PC-3 (cell line): ENCODE results near the gene CHI3L1. TPM values are rescaled to one million over a fixed set of nuclear protein-coding genes. Genes with fewer than 3 reads are reported as not detected.

Experiments used
- ATAC-seq: fragments of 200-7000 bp; cut with Tn5 transposase; 2 replicates; pipeline ENCODE4 v1.9.1; 2020; ENCODE audit warnings: mild to moderate bottlenecking, moderate library complexity
- BruUV-seq: library from RNA; stranded (reverse); fragments of 400-500 nt; replicated peaks from 2 replicates; lab custom pipeline; 2021; lab: Mats Ljungman, UMichigan
- CTCF ChIA-PET: fragments of 300-600 bp; sonication (Branson Sonifier 250); formaldehyde crosslinking; loops from one replicate; lab custom pipeline; 2022; ENCODE audit warnings: antibody characterized with exemption; lab: Charles Lee
- POLR2A ChIA-PET: fragments of 300-600 bp; sonication (Branson Sonifier 250); formaldehyde crosslinking; loops from one replicate; lab custom pipeline; 2022; ENCODE audit warnings: antibody characterized with exemption; ENCODE audit not compliant: unreplicated experiment; lab: Charles Lee
- DNase-seq: peaks from one replicate; pipeline ENCODE4 v3.0.0-alpha.2; 2015
- H2AFZ ChIP-seq: fragments of 300-600 bp; sonication (generic); 2 replicates; pipeline ENCODE4 v1.6.0; 2016; ENCODE audit warnings: antibody characterized with exemption, low read length
- H3F3A ChIP-seq: fragments of 300-600 bp; sonication (generic); one replicate; pipeline ENCODE4 v1.6.0; 2017; ENCODE audit warnings: antibody characterized with exemption, low read length, control low read depth, mild to moderate bottlenecking; ENCODE audit not compliant: unreplicated experiment
- H3K27ac ChIP-seq: fragments of 300-600 bp; sonication (generic); 2 replicates; pipeline ENCODE4 v1.5.1; 2016; ENCODE audit warnings: mild to moderate bottlenecking, low read length
- H3K27me3 ChIP-seq: fragments of 300-600 bp; sonication (generic); 2 replicates; pipeline ENCODE4 v1.6.1; 2016; ENCODE audit warnings: low read length, mixed read lengths
- H3K36me3 ChIP-seq: fragments of 300-600 bp; sonication (generic); 2 replicates; pipeline ENCODE4 v1.6.1; 2016; ENCODE audit warnings: low read depth, mixed run types, low read length, mixed read lengths
- H3K4me1 ChIP-seq: fragments of 300-600 bp; sonication (generic); 2 replicates; pipeline ENCODE4 v1.5.1; 2016; ENCODE audit warnings: low read length; ENCODE audit not compliant: insufficient read depth
- H3K4me2 ChIP-seq: fragments of 300-600 bp; sonication (generic); 2 replicates; pipeline ENCODE4 v1.6.0; 2016; ENCODE audit warnings: low read length
- H3K4me3 ChIP-seq: fragments of 300-600 bp; sonication (generic); 2 replicates; pipeline ENCODE4 v1.5.1; 2016; ENCODE audit warnings: mild to moderate bottlenecking, low read length, mixed read lengths
- H3K79me2 ChIP-seq: fragments of 300-600 bp; sonication (generic); 2 replicates; pipeline ENCODE4 v1.6.1; 2017; ENCODE audit warnings: low read length, mixed read lengths
- H3K9ac ChIP-seq: fragments of 300-600 bp; sonication (generic); 2 replicates; pipeline ENCODE4 v1.6.0; 2016; ENCODE audit warnings: mild to moderate bottlenecking, low read length
- H3K9me2 ChIP-seq: fragments of 300-600 bp; sonication (generic); replicated peaks from 2 replicates; pipeline ENCODE4 v1.6.1; 2016; ENCODE audit warnings: mixed run types, low read length, mixed read lengths
- H3K9me3 ChIP-seq: fragments of 300-600 bp; sonication (generic); 2 replicates; pipeline ENCODE4 v1.6.1; 2016; ENCODE audit warnings: low read length, mixed read lengths
- H4K20me1 ChIP-seq: fragments of 300-600 bp; sonication (generic); 2 replicates; pipeline ENCODE4 v1.6.1; 2016; ENCODE audit warnings: low read length, mixed read lengths
- EZH2 ChIP-seq: fragments of 300-600 bp; sonication (generic); IDR thresholded peaks from one replicate; pipeline ENCODE4 v1.6.1; 2017; ENCODE audit warnings: antibody characterized with exemption, mild to moderate bottlenecking, low read length; ENCODE audit not compliant: unreplicated experiment
- EZH2phosphoT487 ChIP-seq: fragments of 300-600 bp; sonication (generic); IDR thresholded peaks from 2 replicates; pipeline ENCODE4 v1.6.1; 2018; ENCODE audit warnings: mild to moderate bottlenecking, antibody characterized with exemption, low read length, borderline replicate concordance
- intact Hi-C: fragments of 100-400 bp; cut with micrococcal nuclease; formaldehyde crosslinking; loops from 2 replicates; pipeline ENCODE4 v1.9.0; 2023
- total RNA-seq: library from RNA; depleted of rRNA; stranded (reverse); fragments of >200 nt; gene quantifications from 2 replicates; pipeline ENCODE4 v1.2.3, GENCODE V29; 2014
- TF ChIP-seq, protein P1 (sequence below): fragments of 300-600 bp; sonication (generic); conservative IDR thresholded peaks from 2 replicates; pipeline ENCODE4 v1.5.1; 2017; ENCODE audit warnings: antibody characterized with exemption, low read depth, mild to moderate bottlenecking, low read length

Gene CHI3L1
- total RNA-seq, 1 experiment from 2014 or later = not detected

DNA sequence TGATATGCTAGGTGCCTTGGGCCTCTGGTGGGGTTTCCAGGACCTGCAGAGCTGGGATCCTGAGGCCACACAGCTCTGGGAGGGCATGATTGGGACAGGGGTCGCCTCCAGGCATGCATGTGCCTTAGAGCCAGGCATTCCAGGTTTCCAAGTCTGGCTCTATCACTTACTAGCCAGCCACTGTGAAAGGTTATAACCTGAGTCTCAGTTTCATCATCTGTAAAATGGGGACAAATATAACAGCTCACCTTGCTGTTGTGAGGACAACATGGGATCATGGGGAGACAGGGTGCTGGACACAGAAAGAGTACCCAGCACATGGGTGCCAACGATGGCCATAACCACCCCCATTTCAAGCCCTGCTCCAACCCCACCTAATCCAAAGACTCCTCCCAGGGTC, 2.7 kb downstream of the CHI3L1 start:
- peaks cover 10% of the 10 kb centered on the region; the same call in 1 of the 2 replicates for H3K27me3 ChIP-seq
- TF ChIP-seq EZH2phosphoT487 (no peak), EZH2 (no peak)
- TF ChIP-seq, protein P1, sequence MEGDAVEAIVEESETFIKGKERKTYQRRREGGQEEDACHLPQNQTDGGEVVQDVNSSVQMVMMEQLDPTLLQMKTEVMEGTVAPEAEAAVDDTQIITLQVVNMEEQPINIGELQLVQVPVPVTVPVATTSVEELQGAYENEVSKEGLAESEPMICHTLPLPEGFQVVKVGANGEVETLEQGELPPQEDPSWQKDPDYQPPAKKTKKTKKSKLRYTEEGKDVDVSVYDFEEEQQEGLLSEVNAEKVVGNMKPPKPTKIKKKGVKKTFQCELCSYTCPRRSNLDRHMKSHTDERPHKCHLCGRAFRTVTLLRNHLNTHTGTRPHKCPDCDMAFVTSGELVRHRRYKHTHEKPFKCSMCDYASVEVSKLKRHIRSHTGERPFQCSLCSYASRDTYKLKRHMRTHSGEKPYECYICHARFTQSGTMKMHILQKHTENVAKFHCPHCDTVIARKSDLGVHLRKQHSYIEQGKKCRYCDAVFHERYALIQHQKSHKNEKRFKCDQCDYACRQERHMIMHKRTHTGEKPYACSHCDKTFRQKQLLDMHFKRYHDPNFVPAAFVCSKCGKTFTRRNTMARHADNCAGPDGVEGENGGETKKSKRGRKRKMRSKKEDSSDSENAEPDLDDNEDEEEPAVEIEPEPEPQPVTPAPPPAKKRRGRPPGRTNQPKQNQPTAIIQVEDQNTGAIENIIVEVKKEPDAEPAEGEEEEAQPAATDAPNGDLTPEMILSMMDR = no peak
- H3F3A ChIP-seq = no peaks in the 10 kb centered on the region
- ChIA-PET POLR2A (no interaction called here), CTCF (no interaction called here)
- no peaks in the 10 kb centered on the region for H3K9me2 ChIP-seq
- ATAC-seq (no peak), DNase-seq (no peak)
- no peaks in the 10 kb centered on the region for H3K9me3 ChIP-seq
- H3K27ac ChIP-seq = no peak overlapping the region
- H3K4me2 ChIP-seq = no peak overlapping the region
- H3K4me1 ChIP-seq = no peaks in the 10 kb centered on the region
- intact Hi-C loops = no loop called here
- H2AFZ ChIP-seq = no peak overlapping the region
- no peaks in the 10 kb centered on the region for H3K79me2 ChIP-seq
- no peak overlapping the region for H3K4me3 ChIP-seq
- no peaks in the 10 kb centered on the region for H4K20me1 ChIP-seq
- H3K9ac ChIP-seq = no peak overlapping the region
- no peaks in the 10 kb centered on the region for H3K36me3 ChIP-seq
- no TSS peak for BruUV-seq

DNA sequence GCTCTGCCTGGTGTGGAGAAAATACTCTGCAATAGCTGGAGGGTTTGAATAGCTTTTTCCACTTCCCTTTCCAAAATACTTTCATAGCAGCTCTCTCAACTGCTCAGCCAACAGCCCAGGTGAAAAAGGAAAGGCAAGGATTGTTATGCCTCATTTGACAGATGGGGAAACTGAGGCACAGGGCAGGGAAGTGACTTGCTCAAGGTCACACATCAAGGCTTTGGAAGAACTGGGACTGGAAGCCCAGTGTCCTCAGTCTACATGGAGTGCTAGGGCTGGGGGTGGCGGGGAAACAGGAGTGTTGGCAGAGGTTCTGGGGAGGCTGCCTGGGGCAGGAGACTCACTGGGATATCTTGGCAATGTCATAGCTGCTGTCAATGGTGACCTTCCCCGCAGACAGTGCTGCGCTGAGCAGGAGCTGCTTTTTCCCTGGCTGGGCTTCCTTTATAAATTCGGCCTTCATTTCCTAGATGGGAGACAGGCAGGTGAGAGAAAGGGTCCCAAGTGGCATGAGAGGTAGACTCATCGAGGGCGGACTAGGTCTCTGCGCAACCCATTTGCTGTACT, 4.0 kb downstream of the CHI3L1 start:
- ATAC-seq (no peak), DNase-seq (no peak)
- BruUV-seq = no TSS peak
- H3K9me3 ChIP-seq = no peaks in the 10 kb centered on the region
- ChIA-PET POLR2A (no interaction called here), CTCF (interaction anchor here (0.7 kb wide), 1 partner anchor 141 kb away, joined by 4 read pairs; no protein-coding TSS in a partner anchor)
- no peaks in the 10 kb centered on the region for H3K9me2 ChIP-seq
- no peak for TF ChIP-seq EZH2
- no peak for TF ChIP-seq EZH2phosphoT487
- TF ChIP-seq, protein P1 = no peak
- intact Hi-C loops = no loop called here
- no peaks in the 10 kb centered on the region for H3K27me3 ChIP-seq
- H4K20me1 ChIP-seq = no peaks in the 10 kb centered on the region
- H3K4me1 ChIP-seq = peaks cover 6% of the 10 kb centered on the region
- no peak overlapping the region for H3K27ac ChIP-seq
- no peak overlapping the region for H3K4me2 ChIP-seq
- no peak overlapping the region for H3K9ac ChIP-seq
- no peak overlapping the region for H2AFZ ChIP-seq
- no peaks in the 10 kb centered on the region for H3K36me3 ChIP-seq
- H3K79me2 ChIP-seq = no peaks in the 10 kb centered on the region
- H3F3A ChIP-seq = no peaks in the 10 kb centered on the region
- H3K4me3 ChIP-seq = no peak overlapping the region

DNA sequence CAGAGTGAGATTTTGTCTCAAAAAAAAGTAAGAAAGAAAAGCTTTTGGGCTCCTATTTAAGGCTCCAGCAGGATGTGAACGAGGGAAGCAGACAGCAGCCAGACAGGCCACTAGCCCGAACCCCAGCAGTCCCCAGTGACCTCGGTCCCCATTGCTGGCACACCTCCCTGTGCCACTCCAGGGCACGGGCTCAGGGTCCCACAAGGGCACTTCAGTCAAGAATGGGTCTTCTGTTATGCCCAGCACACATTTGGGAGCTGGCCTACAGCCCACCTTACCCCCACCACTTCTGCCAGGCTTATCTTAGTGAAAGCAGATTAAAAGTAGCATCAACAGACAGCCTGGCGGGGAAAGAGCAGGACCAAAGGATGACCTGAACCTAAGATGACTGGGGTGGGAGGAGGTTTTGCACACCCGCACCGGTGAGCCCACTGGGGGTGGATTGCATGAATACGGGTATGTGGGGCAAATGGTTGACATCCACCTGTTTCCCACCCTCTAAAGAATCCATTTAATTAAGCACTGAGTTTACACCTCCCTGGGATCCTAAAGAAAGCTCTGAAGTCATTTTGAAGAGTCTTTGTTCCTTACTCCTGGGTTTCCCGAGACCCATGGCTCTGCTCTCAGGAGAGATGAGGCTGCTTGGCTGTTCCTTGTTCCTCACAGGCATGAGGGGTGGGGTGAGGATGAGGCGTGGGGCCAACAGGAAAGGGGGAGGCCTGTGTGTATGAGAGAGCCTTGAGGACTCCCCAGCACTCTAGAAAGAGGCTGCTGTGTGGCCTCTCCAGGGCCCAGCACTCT, 4.7 kb downstream of the CHI3L1 start:
- CTCF ChIA-PET = interaction anchor here (0.7 kb wide), 1 partner anchor 140 kb away, joined by 4 read pairs; no protein-coding TSS in a partner anchor
- no TSS peak for BruUV-seq

More for the DNA sequence above, 4.7 kb downstream of the CHI3L1 start:
- TF ChIP-seq EZH2 = no peak
- TF ChIP-seq, protein P1 = no peak
- no peak for TF ChIP-seq EZH2phosphoT487
- Histone ChIP-seq H3K4me3 (no peak overlapping the region), H3K36me3 (no peaks in the 10 kb centered on the region), H3K27me3 (no peaks in the 10 kb centered on the region), H3K79me2 (no peaks in the 10 kb centered on the region), H3K4me1 (peaks cover 13% of the 10 kb centered on the region), H3K9me3 (no peaks in the 10 kb centered on the region), H3F3A (no peaks in the 10 kb centered on the region), H3K27ac (no peak overlapping the region), H3K9ac (no peak overlapping the region), H2AFZ (no peak overlapping the region), H3K9me2 (no peaks in the 10 kb centered on the region), H3K4me2 (no peak overlapping the region), H4K20me1 (no peaks in the 10 kb centered on the region)
- DNase-seq (no peak), ATAC-seq (no peak)
- POLR2A ChIA-PET = no interaction called here
- intact Hi-C loops = no loop called here
